GM18519 (cell line): ENCODE data around the gene C19orf85.
"Not testable (repeated sequence)": the region's sequence is repeated elsewhere in the genome, so short reads cannot be mapped to it uniquely, and the experiment has no call there.

Experiments used
- ATAC-seq: cut with Tn5 transposase; IDR thresholded peaks from one replicate; pipeline ENCODE4 v1.9.1; 2021; ENCODE audit warnings: mild to moderate bottlenecking, moderate library complexity; ENCODE audit not compliant: unreplicated experiment, low FRiP score

C19orf85 gene

DNA sequence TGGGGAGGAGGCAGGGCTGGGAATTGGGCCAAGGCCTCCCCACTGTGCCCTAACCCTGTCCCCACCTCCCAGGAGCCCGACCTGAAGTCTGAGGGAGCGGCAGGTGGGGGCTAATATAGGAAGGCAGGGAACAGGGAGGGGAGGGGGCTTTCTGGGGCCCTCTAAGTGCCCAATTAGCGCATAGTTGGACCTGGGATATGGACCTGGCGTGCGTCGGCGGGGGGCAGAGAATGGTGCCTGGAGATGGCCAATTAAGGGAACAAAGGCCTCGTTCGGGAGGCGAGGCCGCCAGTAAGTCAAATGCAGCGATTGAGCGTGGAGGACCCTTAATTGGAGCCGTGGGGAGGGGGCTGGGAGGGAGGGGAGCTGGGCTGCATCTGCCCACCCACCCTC is at the start of gene C19orf85:
TSS of gene C19orf85 (minus strand) at position 90 of the 393 bp plus-strand sequence. CDS start 197 bp downstream, outside the sequence.
- ATAC-seq, result no peak

DNA sequence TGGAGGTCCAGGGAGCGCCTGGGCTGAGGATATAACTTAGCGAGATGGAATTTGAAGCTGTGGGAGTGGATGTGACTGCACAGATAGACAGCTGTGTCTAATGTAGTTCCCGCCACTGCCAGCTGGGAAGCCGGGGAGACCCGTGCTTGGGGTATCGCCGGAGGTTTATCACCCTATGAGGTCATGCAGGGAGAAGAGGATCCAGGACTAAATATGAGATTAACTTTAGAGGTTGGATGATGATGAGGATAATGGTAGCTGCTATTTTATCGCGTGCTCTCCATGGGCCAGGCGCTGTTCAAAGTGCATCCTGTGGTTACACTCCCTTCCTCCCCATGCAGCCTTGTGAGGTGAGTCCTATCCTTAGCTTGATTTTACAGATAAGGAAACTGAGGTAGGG is 43.6 kb upstream of the C19orf85 start:
- no peak for ATAC-seq

DNA sequence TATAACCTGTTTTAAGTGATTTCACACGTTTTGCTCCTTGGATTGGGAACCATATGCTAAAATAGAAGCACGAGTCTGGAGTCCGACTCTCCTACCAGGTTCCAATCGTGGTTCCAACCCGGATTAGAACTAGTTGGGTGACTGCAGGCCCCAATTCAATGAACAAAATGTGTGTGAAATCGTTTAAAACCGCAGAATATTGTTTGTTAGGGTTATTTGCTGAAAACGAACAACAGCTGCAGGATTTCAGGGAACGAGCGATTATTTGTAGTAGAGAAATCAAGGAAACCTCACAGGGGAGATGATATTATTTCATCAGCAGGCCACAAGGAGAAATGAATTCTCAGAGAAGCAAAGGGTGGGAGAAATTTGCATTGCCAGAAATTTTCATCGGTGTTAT is 40.4 kb upstream of the C19orf85 start:
- ATAC-seq, result no peak

DNA sequence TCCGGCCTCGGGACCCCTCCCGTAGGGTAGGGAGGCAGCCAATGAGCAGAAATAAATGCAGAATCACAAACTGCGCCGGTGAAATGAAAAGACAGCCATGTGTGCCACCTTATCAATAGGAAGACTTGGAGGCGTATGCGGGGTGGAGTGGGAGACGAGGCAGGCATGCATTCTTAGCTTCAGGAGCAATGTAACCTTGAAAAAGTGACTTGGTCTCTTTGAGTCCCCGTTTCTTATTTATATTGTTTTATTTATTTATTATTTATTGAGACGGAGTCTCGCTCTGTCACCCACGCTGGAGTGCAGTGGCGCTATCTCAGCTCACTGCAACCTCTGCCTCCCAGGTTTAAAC is 39.7 kb upstream of the C19orf85 start:
- no peak for ATAC-seq

DNA sequence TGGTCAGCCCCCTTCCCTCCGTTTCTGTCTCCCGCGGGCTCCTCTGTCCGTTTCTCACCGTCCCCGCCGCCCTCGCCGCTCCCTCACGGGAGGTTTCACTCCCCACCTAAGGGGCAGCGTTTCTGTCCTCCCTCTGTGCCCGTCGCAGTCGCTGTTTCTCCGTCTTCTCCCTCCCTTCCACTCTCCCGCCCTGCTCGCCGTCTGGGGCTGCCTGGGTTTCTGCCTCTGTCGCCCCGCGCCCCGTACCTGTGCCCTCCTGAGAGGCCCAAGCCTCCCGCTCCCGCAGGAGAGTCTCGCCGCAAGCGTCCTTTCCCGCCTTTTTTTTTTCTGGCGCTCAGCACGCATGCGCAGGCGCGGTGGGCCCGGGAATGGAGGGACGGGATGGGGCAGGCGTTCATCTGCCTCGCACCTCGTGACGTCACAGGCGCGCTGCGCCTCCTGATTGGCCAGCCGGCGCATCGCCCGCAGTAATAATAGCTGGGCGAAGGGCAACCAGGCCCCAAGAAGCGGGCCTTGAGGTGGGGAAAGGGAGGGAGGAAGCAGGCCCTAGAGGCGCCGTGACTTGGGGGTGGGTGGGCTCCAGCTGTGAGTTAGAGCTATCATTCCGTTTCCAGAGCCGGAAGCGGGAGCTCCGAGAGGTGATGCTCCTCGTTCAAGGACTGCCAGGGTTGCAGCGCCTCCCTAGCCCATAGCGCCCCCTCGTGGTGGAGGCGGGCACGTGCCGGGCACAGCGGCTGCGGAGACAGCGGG is 39.1 kb upstream of the C19orf85 start:
- peak; percentile 84 for ATAC-seq

DNA sequence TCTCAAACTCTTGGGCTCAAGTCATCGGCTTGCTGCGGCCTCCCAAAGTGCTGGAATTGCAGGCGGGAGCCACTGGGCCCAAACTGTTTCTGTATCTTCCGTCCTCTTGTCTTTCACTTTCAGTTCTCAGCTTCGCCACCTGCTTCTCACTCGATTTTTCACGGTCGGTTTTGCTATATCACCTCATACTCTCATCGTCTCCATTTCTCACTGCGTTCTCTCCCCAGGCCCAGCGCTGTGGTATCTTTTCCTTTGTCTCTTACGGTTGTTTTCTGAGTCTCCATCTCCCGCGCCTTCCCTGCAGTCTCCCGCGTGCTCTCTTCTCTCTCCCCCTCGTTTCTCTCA is 38.6 kb upstream of the C19orf85 start:
- no peak for ATAC-seq

DNA sequence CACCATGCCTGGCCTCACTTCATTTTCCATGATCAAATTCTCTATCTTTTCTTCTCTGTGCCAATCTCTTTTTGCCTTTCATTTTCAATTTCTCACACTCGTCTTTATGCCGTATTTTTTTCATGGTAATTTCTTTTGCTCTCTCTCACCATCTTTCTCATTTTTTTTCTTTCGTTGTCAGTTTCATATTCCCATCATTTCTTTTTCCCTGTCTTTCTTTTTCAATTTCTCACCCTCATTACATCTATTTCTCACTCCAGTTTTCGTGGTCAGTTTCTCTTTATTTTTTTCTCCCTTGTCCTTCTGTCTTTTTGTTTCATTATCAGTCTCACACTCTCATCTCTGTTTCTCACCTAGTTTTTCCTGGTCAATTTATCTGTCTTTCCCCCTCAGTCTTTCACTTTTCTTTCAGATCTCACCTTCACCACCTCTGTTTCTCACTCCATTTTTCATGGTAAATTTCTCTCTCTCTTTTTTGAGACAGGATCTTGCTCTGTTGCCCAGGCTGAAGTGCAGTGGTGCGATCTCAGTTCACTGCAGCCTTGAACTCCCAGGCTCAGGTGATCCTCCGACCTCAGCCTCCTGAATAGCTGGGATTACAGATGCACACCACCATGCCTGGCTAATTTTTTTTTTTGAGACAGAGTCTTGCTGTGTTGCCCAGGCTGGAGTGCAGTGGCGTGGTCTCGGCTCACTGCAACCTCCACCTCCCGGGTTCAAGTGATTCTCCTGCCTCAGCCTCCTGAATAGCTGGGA is 37.8 kb upstream of the C19orf85 start:
- ATAC-seq, result no peak

DNA sequence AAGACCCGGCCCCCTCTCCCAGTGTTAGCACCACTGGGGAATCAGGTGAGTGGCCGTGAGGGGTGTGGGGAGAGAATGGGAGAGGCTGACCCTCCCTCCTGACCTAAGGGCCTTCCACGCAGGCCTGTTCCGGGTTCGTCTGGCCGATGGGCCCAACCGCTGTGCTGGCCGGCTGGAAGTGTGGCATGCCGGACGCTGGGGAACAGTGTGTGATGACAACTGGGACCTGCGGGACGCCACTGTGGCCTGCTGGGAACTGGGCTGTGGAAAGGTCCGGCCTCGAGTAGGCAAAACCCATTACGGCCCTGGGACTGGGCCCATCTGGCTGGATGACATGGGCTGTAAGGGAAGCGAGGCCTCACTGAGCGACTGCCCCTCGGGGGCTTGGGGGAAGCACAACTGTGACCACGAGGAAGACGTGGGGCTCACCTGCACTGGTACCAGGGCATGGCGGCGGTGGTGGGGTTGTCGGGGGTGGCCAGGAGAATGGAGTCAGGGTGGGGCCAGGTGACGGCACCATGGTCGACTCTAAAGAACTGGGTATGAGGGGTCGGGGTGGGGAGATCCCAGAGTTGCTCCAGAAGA is 35.9 kb upstream of the C19orf85 start:
- no peak for ATAC-seq

DNA sequence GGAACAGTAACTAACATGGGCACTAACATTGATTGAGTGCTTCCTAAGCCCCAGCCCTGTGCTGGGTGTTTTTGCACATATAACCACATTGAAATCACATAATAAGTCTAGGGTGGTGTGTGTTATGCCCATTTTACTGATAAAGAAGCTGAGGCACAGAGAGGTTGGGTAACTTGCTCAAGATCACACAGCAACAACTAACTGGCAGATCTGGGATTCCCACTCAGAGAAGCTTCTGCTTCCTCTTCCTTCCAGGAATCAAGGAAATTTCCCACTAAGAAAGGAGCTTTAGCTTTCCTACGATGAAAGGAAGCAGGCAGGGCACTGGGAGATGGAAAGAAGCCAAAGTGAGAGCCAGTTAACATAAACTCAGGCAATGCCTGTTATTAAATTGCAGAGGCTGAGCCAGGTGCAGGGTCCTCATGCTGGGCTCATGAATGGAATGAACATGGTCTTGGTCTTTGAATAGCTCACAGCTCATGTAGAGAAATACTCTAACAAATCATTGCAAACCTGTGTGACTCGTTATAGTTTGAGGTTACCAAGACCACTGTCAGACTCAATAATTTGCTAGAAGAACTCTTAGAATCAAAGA is 33.8 kb upstream of the C19orf85 start:
- no peak for ATAC-seq

DNA sequence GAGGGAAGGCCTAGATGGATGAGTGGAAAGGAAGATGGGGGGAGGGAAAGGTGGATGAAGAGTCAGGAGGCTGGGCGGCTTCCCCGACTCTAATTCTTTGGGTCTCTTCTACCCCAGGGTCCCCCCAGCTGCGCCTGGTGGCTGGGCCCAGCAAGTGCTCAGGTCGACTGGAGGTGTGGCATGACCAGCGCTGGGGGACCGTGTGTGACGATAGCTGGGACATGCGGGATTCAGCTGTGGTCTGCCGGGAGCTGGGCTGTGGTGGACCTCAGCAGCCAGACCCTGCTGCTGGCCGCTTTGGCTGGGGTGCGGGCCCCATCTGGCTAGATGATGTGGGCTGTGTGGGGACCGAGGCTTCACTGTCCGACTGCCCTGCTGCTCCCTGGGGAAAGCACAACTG is 33.2 kb upstream of the C19orf85 start:
- ATAC-seq, result no peak

DNA sequence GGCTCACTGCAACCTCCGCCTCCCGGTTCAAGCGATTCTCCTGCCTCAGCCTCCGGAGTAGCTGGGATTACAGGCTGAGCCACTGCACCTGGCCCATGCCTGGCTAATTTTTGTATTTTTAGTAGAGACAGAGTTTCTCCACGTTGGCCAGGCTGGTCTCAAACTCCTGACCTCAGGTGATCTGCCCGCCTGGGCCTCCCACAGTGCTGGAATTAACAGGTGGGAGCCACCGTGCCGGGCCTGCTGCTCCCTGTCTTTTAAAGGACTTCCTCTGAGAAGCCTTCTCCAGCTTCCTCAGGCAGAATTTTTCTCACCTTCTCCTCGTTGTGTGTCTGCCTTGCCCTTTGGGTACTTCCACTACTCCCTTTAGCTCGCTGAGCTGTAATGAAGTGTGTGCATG is 32.3 kb upstream of the C19orf85 start:
- not testable (repeated sequence) for ATAC-seq

DNA sequence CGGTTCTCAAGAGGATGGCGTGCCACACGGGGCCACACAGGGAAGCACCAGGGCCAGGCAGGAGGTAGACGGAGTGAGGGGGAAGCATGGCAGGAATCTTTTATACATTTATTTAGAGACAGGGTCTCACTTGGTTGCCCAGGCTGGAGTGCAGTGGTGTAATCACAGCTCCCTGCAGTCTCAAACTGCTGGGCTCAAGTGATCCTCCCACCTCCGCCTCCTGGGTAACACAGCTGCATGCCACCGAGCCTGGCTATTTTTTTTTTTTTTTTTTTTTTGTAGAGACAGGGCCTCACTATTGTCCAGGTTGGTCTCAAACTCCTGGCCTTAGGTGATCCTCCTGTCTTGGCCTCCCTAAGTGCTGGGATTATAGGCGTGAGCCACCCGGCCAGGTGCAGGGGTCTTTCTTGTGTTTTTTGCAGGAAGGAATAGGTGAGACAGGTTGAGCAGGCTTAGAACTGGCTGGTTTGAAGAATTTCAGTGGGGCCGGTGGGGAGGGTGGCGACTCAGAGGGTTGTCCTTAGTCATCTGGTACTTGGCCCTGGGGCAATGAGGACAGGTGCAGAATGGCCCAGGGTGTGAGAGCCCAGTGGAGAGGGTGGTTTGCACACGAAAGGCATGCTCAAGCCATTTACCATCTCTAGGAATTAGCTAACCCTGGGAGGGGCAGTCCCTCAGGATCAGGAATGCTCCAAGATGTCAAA is 31.2 kb upstream of the C19orf85 start:
- ATAC-seq, result no peak

DNA sequence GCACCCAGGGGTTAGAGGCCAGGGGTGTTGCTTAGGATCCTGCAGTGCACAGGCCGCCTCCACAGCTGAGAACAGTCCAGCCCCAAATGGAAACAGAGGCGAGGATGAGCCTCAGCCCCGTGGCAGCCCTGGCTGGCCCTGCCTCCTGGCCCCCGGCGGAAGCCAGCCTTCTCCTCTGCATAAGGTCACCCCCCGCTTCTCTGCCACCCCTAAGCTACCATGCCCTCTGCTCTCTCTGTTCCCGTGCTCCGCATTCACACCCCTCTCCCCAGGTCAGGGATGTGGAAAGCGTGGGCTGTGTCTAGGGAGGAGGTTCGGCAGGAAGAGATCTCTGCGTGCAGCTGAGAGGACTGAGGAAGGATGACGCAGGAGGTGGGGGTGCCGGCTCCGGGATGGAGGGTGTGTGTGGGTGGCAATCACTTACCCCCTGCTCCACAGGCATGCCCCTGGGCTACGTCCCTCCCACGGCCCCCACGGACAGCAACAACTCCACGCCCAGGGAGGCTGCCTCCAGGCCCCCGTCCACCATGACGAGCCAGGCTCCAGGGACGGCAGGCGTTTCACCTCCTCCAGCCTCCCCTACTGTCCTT is 29.7 kb upstream of the C19orf85 start:
- no peak for ATAC-seq

DNA sequence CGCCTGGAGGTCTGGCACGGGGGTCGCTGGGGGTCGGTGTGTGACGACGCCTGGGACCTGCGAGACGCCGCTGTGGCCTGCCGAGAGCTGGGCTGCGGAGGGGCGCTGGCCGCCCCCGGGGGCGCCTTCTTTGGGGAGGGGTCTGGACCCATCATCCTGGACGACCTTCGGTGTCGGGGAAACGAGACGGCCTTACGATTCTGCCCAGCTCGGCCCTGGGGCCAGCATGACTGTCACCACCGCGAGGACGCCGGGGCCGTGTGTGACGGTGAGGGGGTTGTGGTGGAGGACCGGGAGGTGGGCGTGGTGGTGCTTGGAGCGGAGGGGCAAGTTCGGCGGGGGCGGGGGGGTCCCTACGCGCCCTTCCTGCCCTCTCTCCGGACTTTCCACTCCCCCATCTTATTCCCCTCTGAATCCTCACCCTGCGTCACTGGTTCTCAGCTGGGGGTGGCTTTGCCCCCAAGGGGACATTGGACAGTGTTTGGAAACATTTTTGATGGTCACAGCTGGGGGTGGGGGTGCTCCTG is 29.2 kb upstream of the C19orf85 start:
- ATAC-seq, result no peak

DNA sequence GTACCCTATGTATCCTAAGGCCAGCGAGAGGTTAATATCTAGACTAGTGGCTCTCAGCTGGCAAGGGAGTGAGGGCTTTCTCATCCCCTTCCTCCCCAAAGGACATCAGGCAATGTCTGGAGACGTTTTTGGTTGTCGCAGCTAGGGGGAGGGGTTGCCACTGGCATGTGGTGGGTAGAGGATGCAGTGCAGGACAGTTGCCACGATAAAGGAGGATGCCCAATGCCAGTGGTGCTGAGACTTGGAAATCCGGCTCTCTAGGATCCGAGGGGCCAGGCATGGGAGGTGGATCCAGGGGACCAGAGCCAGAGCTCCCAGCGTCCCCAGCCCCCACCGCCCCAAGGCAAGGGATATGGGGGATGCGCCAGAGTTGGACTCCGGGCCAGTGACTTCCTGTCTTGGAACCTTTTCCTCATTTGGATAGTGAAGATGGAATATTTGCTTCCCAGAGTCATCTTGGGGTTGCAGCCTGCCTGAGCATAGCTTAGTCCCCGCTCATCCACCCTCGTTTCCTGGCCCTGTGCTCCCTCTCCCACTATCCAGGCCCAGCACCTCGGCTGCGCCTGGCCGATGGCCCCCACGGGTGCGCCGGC is 28.6 kb upstream of the C19orf85 start:
- no peak for ATAC-seq

DNA sequence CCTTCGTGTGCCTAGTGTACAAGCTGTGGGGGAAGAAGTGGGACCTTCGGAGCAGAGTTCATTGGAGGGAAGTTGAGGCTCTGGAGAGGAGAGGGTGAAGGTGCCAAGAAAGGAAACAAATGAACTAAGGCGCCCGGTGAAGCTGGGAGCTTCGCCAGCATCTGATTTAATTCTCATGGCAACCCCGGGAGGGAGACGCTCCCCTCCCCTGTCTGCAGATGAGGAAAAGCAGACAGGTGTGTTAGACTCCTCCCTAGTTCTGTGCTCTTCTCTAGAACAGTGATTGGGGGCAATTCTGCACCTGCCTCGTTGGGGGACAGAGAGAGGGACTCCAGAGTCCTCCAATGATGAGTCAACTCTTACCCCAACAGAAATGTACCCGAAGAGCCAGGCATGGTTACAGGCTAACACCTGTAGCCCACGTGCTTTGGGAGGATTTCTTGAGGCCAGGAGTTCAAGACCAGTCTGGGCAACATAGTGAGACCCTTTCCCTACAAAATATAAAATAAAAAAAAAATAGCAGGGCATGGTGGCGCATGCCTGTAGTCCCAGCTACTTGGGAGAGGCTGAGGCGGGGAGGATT is 27.9 kb upstream of the C19orf85 start:
- no peak for ATAC-seq

DNA sequence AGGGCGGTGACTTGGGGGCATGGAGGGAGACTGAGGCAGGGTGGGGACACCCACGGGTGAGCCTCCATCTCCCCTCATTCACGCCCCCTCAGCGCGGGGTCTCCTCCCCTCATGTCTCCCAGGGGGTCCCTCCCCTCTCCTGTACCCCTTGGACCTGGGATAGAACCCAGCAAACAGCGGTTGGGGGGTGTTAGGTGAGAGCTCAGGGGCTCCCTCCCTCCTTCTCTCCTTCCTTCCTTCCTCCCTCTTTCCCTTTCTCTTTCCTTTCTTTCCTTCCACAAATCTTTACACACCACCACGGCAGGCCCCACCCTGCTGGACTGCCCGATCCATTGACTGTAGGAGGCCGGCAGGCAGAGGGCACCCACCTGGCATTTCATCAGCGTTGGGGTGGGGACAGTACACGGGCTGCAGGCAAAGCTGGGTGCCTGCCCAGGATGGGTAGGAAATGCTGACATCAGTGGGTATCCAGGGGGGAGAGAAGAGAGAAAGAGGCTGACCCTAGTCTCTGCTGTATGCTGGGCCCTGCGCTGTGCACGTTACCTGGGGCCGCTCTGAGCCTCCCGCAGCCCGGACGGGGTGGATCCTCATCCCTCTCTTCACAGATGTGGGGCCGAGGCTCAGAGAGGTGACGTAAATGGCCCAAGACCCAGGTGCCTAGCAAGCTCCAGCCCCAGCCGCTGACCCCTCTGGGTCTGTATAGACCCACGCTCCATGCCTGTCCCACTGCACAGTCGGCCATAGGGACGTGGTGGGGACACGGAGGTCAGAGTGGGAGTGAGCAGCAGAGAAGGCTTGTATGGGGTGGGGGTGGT is 27.2 kb upstream of the C19orf85 start:
- no peak for ATAC-seq
